NCI-H446 (cell line): ENCODE results near the gene DOCK10.
"Not testable (repeated sequence)": the region's sequence is repeated elsewhere in the genome, so short reads cannot be mapped to it uniquely, and the experiment has no call there.

ENCODE experiments used
- DNase-seq, 2 experiments: peaks; one replicate each; lab custom pipeline; 2025; lab: John Stamatoyannopoulos, UW

The DOCK10 gene

GRCh38 chr2:225041851-225042799, at the start of gene DOCK10:
Gene DOCK10 (minus strand): TSS chr2:225042468. CDS start chr2:225042374, 94 bp downstream.
- peak in 1 of 2 experiments; percentile 45 for DNase-seq

- no peak for DNase-seq
These were observed 49.1 kb upstream of the DOCK10 start for GRCh38 chr2:225091336-225091735.

- no peak for DNase-seq
These were observed 48.5 kb upstream of the DOCK10 start for GRCh38 chr2:225090746-225091145.

- DNase-seq, result no peak
These were observed 44.6 kb upstream of the DOCK10 start for GRCh38 chr2:225086915-225087314.

- DNase-seq, result no peak
These were observed 44.2 kb upstream of the DOCK10 start for GRCh38 chr2:225086439-225086838.

- no peak for DNase-seq
These were observed 41.0 kb upstream of the DOCK10 start for GRCh38 chr2:225083276-225083675.

GRCh38 chr2:225076125-225076524, 33.9 kb upstream of the DOCK10 start:
- DNase-seq, result no peak

- DNase-seq, result no peak
These were observed 32.8 kb upstream of the DOCK10 start for GRCh38 chr2:225074919-225075681.

- DNase-seq, result no peak
These were observed 32.1 kb upstream of the DOCK10 start for GRCh38 chr2:225074366-225074765.

- DNase-seq, result no peak
These were observed 30.9 kb upstream of the DOCK10 start for GRCh38 chr2:225073198-225073597.

GRCh38 chr2:225072444-225072843, 30.2 kb upstream of the DOCK10 start:
- no peak for DNase-seq

- DNase-seq, result no peak
These were observed 28.5 kb upstream of the DOCK10 start for GRCh38 chr2:225070811-225071210.

GRCh38 chr2:225069966-225070365, 27.7 kb upstream of the DOCK10 start:
- no peak for DNase-seq

- no peak for DNase-seq
These were observed 27.2 kb upstream of the DOCK10 start for GRCh38 chr2:225069477-225069876.

- DNase-seq, result no peak
These were observed 23.6 kb upstream of the DOCK10 start for GRCh38 chr2:225065882-225066281.

GRCh38 chr2:225064928-225065327, 22.7 kb upstream of the DOCK10 start:
- no peak for DNase-seq

GRCh38 chr2:225064362-225064761, 22.1 kb upstream of the DOCK10 start:
- DNase-seq, result no peak

- DNase-seq, result no peak
These were observed 14.2 kb upstream of the DOCK10 start for GRCh38 chr2:225056330-225057073.

GRCh38 chr2:225055714-225056113, 13.4 kb upstream of the DOCK10 start:
- DNase-seq, result no peak

- DNase-seq, result no peak
These were observed 10.4 kb upstream of the DOCK10 start for GRCh38 chr2:225052703-225053102.

- not testable (repeated sequence) for DNase-seq
These were observed 5.2 kb upstream of the DOCK10 start for GRCh38 chr2:225047502-225047901.

- DNase-seq, result no peak
These were observed 516 bp upstream of the DOCK10 start for GRCh38 chr2:225042800-225043167.
